WTC11 (cell line): ENCODE data around the gene ZNHIT2. TPM values are rescaled to one million over a fixed set of nuclear protein-coding genes. Genes with fewer than 3 reads are reported as not detected.

Experiments used
- ATAC-seq: fragments of 200-7000 bp; cut with Tn5 transposase; 2 replicates; pipeline ENCODE4 v1.10.0; 2021; ENCODE audit warnings: mild to moderate bottlenecking, moderate library complexity
- CTCF ChIA-PET: fragments of 300-600 bp; sonication (Branson Sonifier 250); formaldehyde crosslinking; loops from one replicate; lab custom pipeline; 2021; ENCODE audit warnings: antibody characterized with exemption; lab: Charles Lee
- POLR2A ChIA-PET: fragments of 350-600 bp; sonication (Branson Sonifier 250); formaldehyde crosslinking; loops from one replicate; lab custom pipeline; 2021; ENCODE audit warnings: antibody characterized with exemption; lab: Charles Lee
- DNase-seq: peaks from one replicate; pipeline ENCODE4 v3.0.0; 2021; ENCODE audit warnings: low spot score
- H3K27ac Mint-ChIP-seq: 2 replicates; pipeline ENCODE4 v1.8.0; 2021; ENCODE audit warnings: mixed read lengths
- H3K27me3 Mint-ChIP-seq: 2 replicates; pipeline ENCODE4 v1.8.0; 2021; ENCODE audit warnings: low read depth, mild to moderate bottlenecking, moderate library complexity, mixed read lengths
- H3K36me3 Mint-ChIP-seq: 2 replicates; pipeline ENCODE4 v1.8.0; 2021; ENCODE audit warnings: mixed read lengths
- H3K4me1 Mint-ChIP-seq: 2 replicates; pipeline ENCODE4 v1.8.0; 2022; ENCODE audit warnings: mixed read lengths
- H3K4me3 Mint-ChIP-seq: 2 replicates; pipeline ENCODE4 v1.8.0; 2021; ENCODE audit warnings: mild to moderate bottlenecking, moderate library complexity, mixed read lengths
- H3K9me3 Mint-ChIP-seq: 2 replicates; pipeline ENCODE4 v1.8.0; 2021; ENCODE audit warnings: mixed read lengths
- E2F5 ChIP-seq: sonication (generic); formaldehyde crosslinking; IDR thresholded peaks from 2 replicates; pipeline ENCODE4 v1.8.1; 2022; ENCODE audit warnings: mild to moderate bottlenecking, moderate library complexity, missing genetic modification reagents
- ERG ChIP-seq: fragments of 250-450 bp; sonication (Bioruptor Pico); IDR thresholded peaks from 2 replicates; pipeline ENCODE4 v1.8.0; 2021; ENCODE audit warnings: mild to moderate bottlenecking
- ESRRA ChIP-seq: sonication (generic); formaldehyde crosslinking; IDR thresholded peaks from 2 replicates; pipeline ENCODE4 v1.8.1; 2022; ENCODE audit warnings: mild to moderate bottlenecking, missing genetic modification reagents, borderline replicate concordance
- FOXP1 ChIP-seq: sonication (generic); formaldehyde crosslinking; IDR thresholded peaks from 2 replicates; pipeline ENCODE4 v1.8.0; 2022; ENCODE audit warnings: missing genetic modification reagents, mild to moderate bottlenecking, moderate library complexity, borderline replicate concordance
- GRHL2 ChIP-seq: fragments of 250-450 bp; sonication (Bioruptor Pico); IDR thresholded peaks from 2 replicates; pipeline ENCODE4 v1.8.0; 2022; ENCODE audit warnings: mild to moderate bottlenecking, moderate library complexity; ENCODE audit not compliant: insufficient replicate concordance, severe bottlenecking
- IRF1 ChIP-seq: sonication (generic); formaldehyde crosslinking; IDR thresholded peaks from 2 replicates; pipeline ENCODE4 v1.8.0; 2023; ENCODE audit warnings: missing genetic modification reagents
- JUN ChIP-seq: sonication (generic); formaldehyde crosslinking; IDR thresholded peaks from 2 replicates; pipeline ENCODE4 v1.8.0; 2023; ENCODE audit warnings: mild to moderate bottlenecking, missing genetic modification reagents
- KAT7 ChIP-seq: sonication (generic); formaldehyde crosslinking; IDR thresholded peaks from 2 replicates; pipeline ENCODE4 v1.8.1; 2023; ENCODE audit warnings: missing genetic modification reagents, mild to moderate bottlenecking, borderline replicate concordance
- MLX ChIP-seq: sonication (generic); formaldehyde crosslinking; IDR thresholded peaks from 2 replicates; pipeline ENCODE4 v1.8.1; 2023; ENCODE audit warnings: mild to moderate bottlenecking, missing genetic modification reagents, moderate library complexity
- MXD4 ChIP-seq: fragments of 250-450 bp; sonication (Bioruptor Pico); IDR thresholded peaks from 2 replicates; pipeline ENCODE4 v1.8.0; 2021; ENCODE audit warnings: mild to moderate bottlenecking, moderate library complexity, borderline replicate concordance
- NR3C1 ChIP-seq: sonication (generic); formaldehyde crosslinking; conservative IDR thresholded peaks from 2 replicates; pipeline ENCODE4 v1.8.1; 2023; ENCODE audit warnings: low read depth, mild to moderate bottlenecking, missing genetic modification reagents
- PREB ChIP-seq: sonication (generic); formaldehyde crosslinking; IDR thresholded peaks from 2 replicates; pipeline ENCODE4 v1.8.1; 2022; ENCODE audit warnings: mild to moderate bottlenecking, missing genetic modification reagents, moderate library complexity, borderline replicate concordance
- RELA ChIP-seq: sonication (generic); formaldehyde crosslinking; IDR thresholded peaks from 2 replicates; pipeline ENCODE4 v1.8.1; 2022; ENCODE audit warnings: missing genetic modification reagents, mild to moderate bottlenecking, borderline replicate concordance
- RORB ChIP-seq: fragments of 250-450 bp; sonication (Bioruptor Pico); IDR thresholded peaks from 2 replicates; pipeline ENCODE4 v1.9.0; 2021; ENCODE audit warnings: mild to moderate bottlenecking
- SMAD4 ChIP-seq: sonication (generic); formaldehyde crosslinking; IDR thresholded peaks from 2 replicates; pipeline ENCODE4 v1.8.0; 2022; ENCODE audit warnings: mild to moderate bottlenecking, missing genetic modification reagents
- STAT6 ChIP-seq: sonication (generic); formaldehyde crosslinking; conservative IDR thresholded peaks from 2 replicates; pipeline ENCODE4 v1.8.1; 2023; ENCODE audit warnings: mild to moderate bottlenecking, low read depth, missing genetic modification reagents, moderate library complexity
- TEAD1 ChIP-seq: sonication (generic); formaldehyde crosslinking; IDR thresholded peaks from 2 replicates; pipeline ENCODE4 v1.8.0; 2022; ENCODE audit warnings: mild to moderate bottlenecking, missing genetic modification reagents
- TEAD4 ChIP-seq: sonication (generic); formaldehyde crosslinking; IDR thresholded peaks from 2 replicates; pipeline ENCODE4 v1.8.0; 2022; ENCODE audit warnings: mild to moderate bottlenecking, missing genetic modification reagents
- ZBTB43 ChIP-seq: sonication (generic); formaldehyde crosslinking; IDR thresholded peaks from 2 replicates; pipeline ENCODE4 v1.8.1; 2023; ENCODE audit warnings: mild to moderate bottlenecking, missing genetic modification reagents
- ZNF263 ChIP-seq: sonication (generic); formaldehyde crosslinking; IDR thresholded peaks from 2 replicates; pipeline ENCODE4 v1.8.1; 2022; ENCODE audit warnings: low read depth, mild to moderate bottlenecking, moderate library complexity, missing genetic modification reagents
- ZNF416 ChIP-seq: fragments of 250-450 bp; sonication (Bioruptor Pico); IDR thresholded peaks from 2 replicates; pipeline ENCODE4 v1.9.0; 2021; ENCODE audit warnings: mild to moderate bottlenecking, inconsistent platforms
- total RNA-seq: library from RNA; stranded (reverse); gene quantifications from 3 replicates; pipeline ENCODE4 v1.2.3, GENCODE V29; 2021

ZNHIT2 gene
- total RNA-seq, 1 experiment from 2014 or later: 16.7 TPM

- no peak for TF ChIP-seq STAT6 (CRISPR knock-in tag)
- TF ChIP-seq TEAD1 (CRISPR knock-in tag): peak; percentile 89
- peak; percentile 77 for TF ChIP-seq JUN (CRISPR knock-in tag)
- no peak for TF ChIP-seq ERG (CRISPR knock-in tag)
- TF ChIP-seq TEAD4 (CRISPR knock-in tag): peak; percentile 62; the same call in 1 of the 2 replicates
- TF ChIP-seq E2F5 (CRISPR knock-in tag): peak; percentile 92
- peak; percentile 69; the same call in 1 of the 2 replicates for TF ChIP-seq SMAD4 (CRISPR knock-in tag)
- TF ChIP-seq ZNF416 (CRISPR knock-in tag): no peak
- TF ChIP-seq MXD4 (CRISPR knock-in tag): no peak
- TF ChIP-seq RORB: no peak
- TF ChIP-seq NR3C1 (CRISPR knock-in tag): no peak
- TF ChIP-seq ZBTB43 (CRISPR knock-in tag): no peak
- no peak for TF ChIP-seq GRHL2 (CRISPR knock-in tag)
Measured at GRCh38 chr11:65083834-65084597, 33.5 kb downstream of the ZNHIT2 start, which contains the start of the genes CDCA5 and ZFPL1 (continued).

- H3K27me3 Mint-ChIP-seq: no peaks in the 10 kb centered on the region
- peak overlapping the region; percentile 94 for H3K4me3 Mint-ChIP-seq
- TF ChIP-seq RELA (CRISPR knock-in tag): 0 out of 2 replicates have a peak, but pooled peaks have one; percentile 9
- TF ChIP-seq ESRRA (CRISPR knock-in tag): no peak
- no peak for TF ChIP-seq MLX (CRISPR knock-in tag)
- no peak for TF ChIP-seq ZNF263 (CRISPR knock-in tag)
- TF ChIP-seq PREB: no peak
- no peak for TF ChIP-seq IRF1
- TF ChIP-seq FOXP1: no peak
- 0 out of 2 replicates have a peak, but pooled peaks have one; percentile 3 for TF ChIP-seq KAT7 (CRISPR knock-in tag)
- no peaks in the 10 kb centered on the region for H3K9me3 Mint-ChIP-seq
- peaks cover 39% of the 10 kb centered on the region for H3K36me3 Mint-ChIP-seq
- CTCF ChIA-PET: interaction anchor here (1.1 to 1.4 kb wide), 4 partner anchors 27 to 98 kb away, joined by 3 to 6 read pairs (median 3); partner anchors contain the start of gene CAPN1
- ATAC-seq: no peak
- POLR2A ChIA-PET: interaction anchor here (0.6 kb wide), 2 partner anchors 135 to 159 kb away, joined by 3 read pairs; no protein-coding TSS in a partner anchor
- peaks cover 16% of the 10 kb centered on the region for H3K4me1 Mint-ChIP-seq
- DNase-seq: no peak
- H3K27ac Mint-ChIP-seq: peak overlapping the region; percentile 99
Measured at GRCh38 chr11:65083134-65083833, 34.2 kb downstream of the ZNHIT2 start.
